IMR-90 (cell line): Measurements from ENCODE around the gene C4orf17. TPM values are rescaled to one million over a fixed set of nuclear protein-coding genes. Genes with fewer than 3 reads are reported as not detected.

Experiments used
- ATAC-seq: fragments of 200-7000 bp; cut with Tn5 transposase; 2 replicates; pipeline ENCODE4 v1.9.1; 2020; ENCODE audit warnings: low read depth, mild to moderate bottlenecking, moderate library complexity
- BruUV-seq: library from RNA; stranded (reverse); fragments of 400-500 nt; replicated peaks from 2 replicates; lab custom pipeline; 2021; lab: Mats Ljungman, UMichigan
- CTCF ChIA-PET: fragments of 300-600 bp; formaldehyde crosslinking; extraction: SDS; loops from one replicate; lab custom pipeline; 2021; ENCODE audit warnings: antibody characterized with exemption; lab: Yijun Ruan, JAX
- POLR2A ChIA-PET: fragments of 300-600 bp; sonication (Branson Sonifier 250); formaldehyde crosslinking; loops from one replicate; lab custom pipeline; 2022; ENCODE audit warnings: antibody characterized with exemption; ENCODE audit not compliant: unreplicated experiment; lab: Charles Lee
- DNase-seq: peaks from one replicate; pipeline ENCODE4 v3.0.0; 2013
- H2AFZ ChIP-seq: replicated peaks from 2 replicates; pipeline ENCODE3; 2013; ENCODE audit warnings: low read length, mild to moderate bottlenecking; ENCODE audit not compliant: poor library complexity
- H2AK5ac ChIP-seq: 2 replicates; pipeline ENCODE4 v1.6.1; 2013; ENCODE audit warnings: low read depth, low read length, inconsistent platforms
- H2AK9ac ChIP-seq: replicated peaks from 2 replicates; pipeline ENCODE3; 2013; ENCODE audit warnings: mild to moderate bottlenecking, low read depth, low read length, moderate library complexity; ENCODE audit not compliant: poor library complexity
- H2BK120ac ChIP-seq: 2 replicates; pipeline ENCODE4 v1.6.1; 2013; ENCODE audit warnings: low read depth, low read length, inconsistent platforms
- H2BK15ac ChIP-seq: 3 replicates; pipeline ENCODE4 v1.6.1; 2013; ENCODE audit warnings: low read depth, low read length, inconsistent platforms
- H2BK20ac ChIP-seq: 2 replicates; pipeline ENCODE4 v1.6.1; 2013; ENCODE audit warnings: low read depth, mild to moderate bottlenecking, inconsistent platforms, low read length, moderate library complexity
- H2BK5ac ChIP-seq: 2 replicates; pipeline ENCODE4 v1.6.1; 2013; ENCODE audit warnings: mild to moderate bottlenecking, low read depth, low read length, inconsistent platforms; ENCODE audit not compliant: poor library complexity, severe bottlenecking
- H3K14ac ChIP-seq: replicated peaks from 2 replicates; pipeline ENCODE4 v1.6.1; 2013; ENCODE audit warnings: low read depth, low read length, inconsistent platforms
- H3K18ac ChIP-seq: 2 replicates; pipeline ENCODE4 v1.6.1; 2013; ENCODE audit warnings: low read depth, low read length, control low read depth
- H3K23ac ChIP-seq: 2 replicates; pipeline ENCODE4 v1.6.1; 2013; ENCODE audit warnings: low read depth, low read length, inconsistent platforms
- H3K27ac ChIP-seq: 2 replicates; pipeline ENCODE4 v1.5.1; 2013; ENCODE audit warnings: mild to moderate bottlenecking, control low read depth, low read length; ENCODE audit not compliant: insufficient read depth
- H3K27me3 ChIP-seq: 2 replicates; pipeline ENCODE4 v1.6.1; 2013; ENCODE audit warnings: low read length; ENCODE audit not compliant: control insufficient read depth, insufficient read depth
- H3K36me3 ChIP-seq: 2 replicates; pipeline ENCODE4 v1.6.1; 2013; ENCODE audit warnings: low read length, mixed read lengths; ENCODE audit not compliant: control insufficient read depth, insufficient read depth
- H3K4ac ChIP-seq: 2 replicates; pipeline ENCODE4 v1.6.1; 2013; ENCODE audit warnings: low read depth, low read length, inconsistent platforms
- H3K4me1 ChIP-seq: 2 replicates; pipeline ENCODE4 v1.6.1; 2013; ENCODE audit warnings: low read length, mixed read lengths; ENCODE audit not compliant: control insufficient read depth, insufficient read depth
- H3K4me2 ChIP-seq: 2 replicates; pipeline ENCODE4 v1.6.1; 2013; ENCODE audit warnings: low read depth, mild to moderate bottlenecking, control low read depth, low read length, moderate library complexity
- H3K4me3 ChIP-seq: 2 replicates; pipeline ENCODE4 v1.5.1; 2013; ENCODE audit warnings: low read depth, mild to moderate bottlenecking, control low read depth, low read length, moderate library complexity; ENCODE audit not compliant: insufficient read depth
- H3K56ac ChIP-seq: 2 replicates; pipeline ENCODE4 v1.6.1; 2013; ENCODE audit warnings: low read length, inconsistent platforms; ENCODE audit not compliant: insufficient read depth; ENCODE audit errors: extremely low read depth
- H3K79me1 ChIP-seq, 2 experiments: 2 replicates each; pipeline ENCODE4 v1.6.1; 2013; ENCODE audit warnings: low read length in 2 of 2, inconsistent platforms in 1 of 2, low read depth in 1 of 2
- H3K9ac ChIP-seq: 2 replicates; pipeline ENCODE4 v1.6.1; 2013; ENCODE audit warnings: low read depth, low read length, control low read depth
- H3K9me1 ChIP-seq: 2 replicates; pipeline ENCODE4 v1.6.1; 2013; ENCODE audit warnings: low read length, inconsistent platforms; ENCODE audit not compliant: insufficient read depth
- H3K9me3 ChIP-seq: 2 replicates; pipeline ENCODE4 v1.6.1; 2013; ENCODE audit warnings: low read length; ENCODE audit not compliant: control insufficient read depth, insufficient read depth
- H4K20me1 ChIP-seq: 2 replicates; pipeline ENCODE4 v1.6.1; 2013; ENCODE audit warnings: low read length, inconsistent platforms; ENCODE audit not compliant: insufficient read depth
- H4K5ac ChIP-seq: 2 replicates; pipeline ENCODE4 v1.6.1; 2013; ENCODE audit warnings: mild to moderate bottlenecking, low read depth, low read length, control low read depth
- H4K8ac ChIP-seq, 2 experiments: 2 replicates each; pipeline ENCODE4 v1.6.1; 2013; ENCODE audit warnings: low read depth in 2 of 2, low read length in 2 of 2, control low read depth in 1 of 2, inconsistent platforms in 1 of 2
- H4K91ac ChIP-seq: 2 replicates; pipeline ENCODE4 v1.6.1; 2013; ENCODE audit warnings: low read depth, low read length, inconsistent platforms; ENCODE audit not compliant: insufficient read depth
- RFX5 ChIP-seq: IDR thresholded peaks from 2 replicates; pipeline ENCODE4 v1.8.0; 2012; ENCODE audit warnings: low read depth, mild to moderate bottlenecking, low read length, moderate library complexity
- SMC3 ChIP-seq: fragments of 150-350 bp; IDR thresholded peaks from 2 replicates; pipeline ENCODE4 v1.6.1; 2016; ENCODE audit warnings: low read depth, mild to moderate bottlenecking, antibody characterized with exemption, low read length, moderate library complexity
- dilution Hi-C: fragments of 300-500 bp; cut with HindIII; formaldehyde crosslinking; loops from one replicate; pipeline ENCODE4 v1.14.3; 2018; ENCODE audit warnings: low sequenced_read_pairs; ENCODE audit not compliant: unreplicated experiment
- in situ Hi-C: fragments of 300-500 bp; cut with MboI; formaldehyde crosslinking; loops from 3 replicates; pipeline ENCODE4 v1.14.3; 2019; ENCODE audit warnings: low sequenced_read_pairs, inconsistent platforms, mixed read lengths
- intact Hi-C: fragments of 100-400 bp; cut with micrococcal nuclease; formaldehyde crosslinking; loops from 2 replicates; pipeline ENCODE4 v1.10.0; 2022
- polyA plus RNA-seq, 3 experiments: library from polyadenylated mRNA; depleted of rRNA; stranded (reverse); fragments of >200 nt; gene quantifications; 2 replicates each; pipeline ENCODE4 v1.2.3, GENCODE V29; 2012; ENCODE audit warnings: low replicate concordance in 1 of 3
- total RNA-seq: library from RNA; depleted of rRNA; stranded (reverse); fragments of >200 nt; gene quantifications from 2 replicates; pipeline ENCODE4 v1.2.3, GENCODE V29; 2012
- TF ChIP-seq, protein P1 (sequence below): fragments of 150-350 bp; IDR thresholded peaks from 2 replicates; pipeline ENCODE4 v1.6.1; 2016; ENCODE audit warnings: low read depth, mild to moderate bottlenecking, low read length, moderate library complexity, borderline replicate concordance

C4orf17 gene
- total and polyA plus RNA-seq, 2 of the 4 experiments (the other 2 are of a cell fraction), result not detected

DNA sequence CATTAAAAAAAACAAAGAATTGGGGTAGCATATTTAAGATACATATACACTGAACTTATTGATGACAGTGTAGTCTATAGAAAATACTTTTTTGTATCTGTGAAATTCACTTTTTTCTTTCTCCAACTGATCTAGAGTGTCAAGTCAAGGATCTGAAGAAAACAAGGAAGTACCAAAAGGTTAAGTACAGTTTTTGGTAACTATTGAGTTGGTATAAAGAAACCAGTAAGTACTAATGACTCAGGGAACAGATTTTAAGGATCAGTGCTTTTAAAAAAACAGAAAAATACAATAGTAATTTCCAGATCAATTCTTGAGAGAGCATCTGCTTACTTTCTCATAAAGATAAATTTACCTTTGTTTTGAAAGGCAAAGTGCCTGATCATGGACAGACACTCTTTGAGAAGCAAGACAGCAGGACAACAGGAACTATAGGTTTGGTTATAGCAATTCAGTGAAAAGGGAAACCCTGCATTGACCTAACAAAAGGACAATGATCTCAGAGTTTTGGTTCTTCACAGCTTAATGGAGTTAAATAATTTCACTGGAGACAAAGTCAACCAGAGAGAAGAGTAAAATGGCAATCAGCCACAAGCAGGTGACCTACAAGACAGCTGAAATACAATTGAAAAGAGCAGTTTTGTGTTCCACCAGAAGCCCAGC is 29.6 kb downstream of the C4orf17 start:
- Histone ChIP-seq H4K8ac (no peak overlapping the region), H3K23ac (no peak overlapping the region), H3K4me3 (no peak overlapping the region), H3K27ac (no peak overlapping the region), H2BK20ac (no peak overlapping the region), H2BK5ac (no peak overlapping the region), H3K14ac (no peak overlapping the region), H4K20me1 (no peaks in the 10 kb centered on the region), H3K9me3 (no peaks in the 10 kb centered on the region), H3K27me3 (peaks cover 3% of the 10 kb centered on the region; the same call in 1 of the 2 replicates), H2BK120ac (no peak overlapping the region), H2BK15ac (no peak overlapping the region), H2AK9ac (no peak overlapping the region), H3K9me1 (no peaks in the 10 kb centered on the region), H3K56ac (no peak overlapping the region), H3K4me2 (no peak overlapping the region), H3K18ac (no peak overlapping the region), H3K4me1 (no peaks in the 10 kb centered on the region), H4K5ac (no peak overlapping the region), H3K36me3 (no peaks in the 10 kb centered on the region), H3K9ac (no peak overlapping the region), H2AFZ (no peak overlapping the region), H3K79me1 (no peaks in the 10 kb centered on the region), H2AK5ac (no peak overlapping the region), H3K4ac (no peak overlapping the region), H4K91ac (no peak overlapping the region)
- dilution Hi-C loops, result no loop called here
- TF ChIP-seq SMC3 (no peak), RFX5 (no peak)
- TF ChIP-seq, protein P1, sequence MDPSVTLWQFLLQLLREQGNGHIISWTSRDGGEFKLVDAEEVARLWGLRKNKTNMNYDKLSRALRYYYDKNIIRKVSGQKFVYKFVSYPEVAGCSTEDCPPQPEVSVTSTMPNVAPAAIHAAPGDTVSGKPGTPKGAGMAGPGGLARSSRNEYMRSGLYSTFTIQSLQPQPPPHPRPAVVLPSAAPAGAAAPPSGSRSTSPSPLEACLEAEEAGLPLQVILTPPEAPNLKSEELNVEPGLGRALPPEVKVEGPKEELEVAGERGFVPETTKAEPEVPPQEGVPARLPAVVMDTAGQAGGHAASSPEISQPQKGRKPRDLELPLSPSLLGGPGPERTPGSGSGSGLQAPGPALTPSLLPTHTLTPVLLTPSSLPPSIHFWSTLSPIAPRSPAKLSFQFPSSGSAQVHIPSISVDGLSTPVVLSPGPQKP, result no peak
- POLR2A ChIA-PET, result no interaction called here
- BruUV-seq, result no TSS peak
- in situ Hi-C loops, result no loop called here
- intact Hi-C loops, result no loop called here
- no peak for DNase-seq
- no peak for ATAC-seq
- CTCF ChIA-PET, result no interaction called here
